Calu3 (cell line): ENCODE data around the gene NUDT7. TPM values are rescaled to one million over a fixed set of nuclear protein-coding genes. Genes with fewer than 3 reads are reported as not detected.

ENCODE experiments used
- BruUV-seq: library from RNA; stranded (reverse); fragments of 400-500 nt; replicated peaks from 2 replicates; lab custom pipeline; 2021; lab: Mats Ljungman, UMichigan
- CTCF ChIA-PET: fragments of 300-600 bp; sonication (Branson Sonifier 250); formaldehyde crosslinking; loops from one replicate; lab custom pipeline; 2022; ENCODE audit warnings: antibody characterized with exemption; lab: Charles Lee
- DNase-seq: peaks from one replicate; pipeline ENCODE4 v3.0.0; 2022
- H3K27ac Mint-ChIP-seq: one replicate; pipeline ENCODE4 v1.8.0; 2022; ENCODE audit warnings: mixed read lengths; ENCODE audit not compliant: unreplicated experiment
- H3K27me3 Mint-ChIP-seq: one replicate; pipeline ENCODE4 v1.8.0; 2022; ENCODE audit warnings: mixed read lengths; ENCODE audit not compliant: unreplicated experiment
- H3K36me3 Mint-ChIP-seq: one replicate; pipeline ENCODE4 v1.8.0; 2022; ENCODE audit warnings: mild to moderate bottlenecking, moderate library complexity, mixed read lengths; ENCODE audit not compliant: insufficient read depth, unreplicated experiment
- H3K4me1 Mint-ChIP-seq: one replicate; pipeline ENCODE4 v1.8.0; 2022; ENCODE audit warnings: mild to moderate bottlenecking, low read depth, mixed read lengths; ENCODE audit not compliant: unreplicated experiment
- H3K4me3 Mint-ChIP-seq: one replicate; pipeline ENCODE4 v1.8.0; 2022; ENCODE audit warnings: mild to moderate bottlenecking, low read depth, moderate library complexity, mixed read lengths; ENCODE audit not compliant: unreplicated experiment
- H3K9me3 Mint-ChIP-seq: one replicate; pipeline ENCODE4 v1.8.0; 2022; ENCODE audit warnings: low read depth, mixed read lengths; ENCODE audit not compliant: unreplicated experiment
- intact Hi-C: fragments of 100-400 bp; cut with micrococcal nuclease; formaldehyde crosslinking; loops from one replicate; pipeline ENCODE4 v1.10.0; 2022; ENCODE audit not compliant: unreplicated experiment
- total RNA-seq: library from RNA; stranded (reverse); gene quantifications from 2 replicates; pipeline ENCODE4 v1.2.3, GENCODE V29; 2022
- TF ChIP-seq, protein P1 (sequence below): fragments of 200-600 bp; IDR thresholded peaks from one replicate; pipeline ENCODE4 v1.8.0; 2022; ENCODE audit warnings: antibody characterized with exemption; ENCODE audit not compliant: unreplicated experiment

The NUDT7 gene
- total RNA-seq, 1 experiment from 2014 or later = 6.1 TPM

DNA sequence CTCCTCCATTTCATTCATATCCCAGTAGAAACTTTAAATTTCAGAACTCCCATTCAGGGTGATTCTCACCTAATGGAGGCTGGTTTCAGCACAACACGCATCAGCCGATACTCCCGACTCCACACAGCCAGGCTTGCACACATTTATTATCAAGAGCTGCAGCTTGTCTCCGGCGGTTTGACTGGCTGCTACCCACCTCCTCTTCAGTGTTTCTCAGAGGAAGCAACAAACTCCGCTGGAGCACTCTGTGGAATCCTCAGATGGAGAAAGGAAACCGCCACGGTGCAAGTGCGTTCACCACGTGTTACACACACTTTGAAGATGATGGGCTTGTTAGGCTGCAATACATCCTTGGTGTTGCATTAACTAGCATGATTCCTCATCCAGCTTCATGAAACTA is 39.7 kb upstream of the NUDT7 start:
- Mint-ChIP-seq H3K27ac (no peak overlapping the region), H3K9me3 (no peaks in the 10 kb centered on the region), H3K36me3 (no peaks in the 10 kb centered on the region), H3K4me3 (no peak overlapping the region), H3K4me1 (no peaks in the 10 kb centered on the region), H3K27me3 (peaks cover 59% of the 10 kb centered on the region)
- intact Hi-C loops = no loop called here
- BruUV-seq = no TSS peak
- CTCF ChIA-PET = no interaction called here
- TF ChIP-seq, protein P1, sequence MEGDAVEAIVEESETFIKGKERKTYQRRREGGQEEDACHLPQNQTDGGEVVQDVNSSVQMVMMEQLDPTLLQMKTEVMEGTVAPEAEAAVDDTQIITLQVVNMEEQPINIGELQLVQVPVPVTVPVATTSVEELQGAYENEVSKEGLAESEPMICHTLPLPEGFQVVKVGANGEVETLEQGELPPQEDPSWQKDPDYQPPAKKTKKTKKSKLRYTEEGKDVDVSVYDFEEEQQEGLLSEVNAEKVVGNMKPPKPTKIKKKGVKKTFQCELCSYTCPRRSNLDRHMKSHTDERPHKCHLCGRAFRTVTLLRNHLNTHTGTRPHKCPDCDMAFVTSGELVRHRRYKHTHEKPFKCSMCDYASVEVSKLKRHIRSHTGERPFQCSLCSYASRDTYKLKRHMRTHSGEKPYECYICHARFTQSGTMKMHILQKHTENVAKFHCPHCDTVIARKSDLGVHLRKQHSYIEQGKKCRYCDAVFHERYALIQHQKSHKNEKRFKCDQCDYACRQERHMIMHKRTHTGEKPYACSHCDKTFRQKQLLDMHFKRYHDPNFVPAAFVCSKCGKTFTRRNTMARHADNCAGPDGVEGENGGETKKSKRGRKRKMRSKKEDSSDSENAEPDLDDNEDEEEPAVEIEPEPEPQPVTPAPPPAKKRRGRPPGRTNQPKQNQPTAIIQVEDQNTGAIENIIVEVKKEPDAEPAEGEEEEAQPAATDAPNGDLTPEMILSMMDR = no peak
- DNase-seq = no peak

DNA sequence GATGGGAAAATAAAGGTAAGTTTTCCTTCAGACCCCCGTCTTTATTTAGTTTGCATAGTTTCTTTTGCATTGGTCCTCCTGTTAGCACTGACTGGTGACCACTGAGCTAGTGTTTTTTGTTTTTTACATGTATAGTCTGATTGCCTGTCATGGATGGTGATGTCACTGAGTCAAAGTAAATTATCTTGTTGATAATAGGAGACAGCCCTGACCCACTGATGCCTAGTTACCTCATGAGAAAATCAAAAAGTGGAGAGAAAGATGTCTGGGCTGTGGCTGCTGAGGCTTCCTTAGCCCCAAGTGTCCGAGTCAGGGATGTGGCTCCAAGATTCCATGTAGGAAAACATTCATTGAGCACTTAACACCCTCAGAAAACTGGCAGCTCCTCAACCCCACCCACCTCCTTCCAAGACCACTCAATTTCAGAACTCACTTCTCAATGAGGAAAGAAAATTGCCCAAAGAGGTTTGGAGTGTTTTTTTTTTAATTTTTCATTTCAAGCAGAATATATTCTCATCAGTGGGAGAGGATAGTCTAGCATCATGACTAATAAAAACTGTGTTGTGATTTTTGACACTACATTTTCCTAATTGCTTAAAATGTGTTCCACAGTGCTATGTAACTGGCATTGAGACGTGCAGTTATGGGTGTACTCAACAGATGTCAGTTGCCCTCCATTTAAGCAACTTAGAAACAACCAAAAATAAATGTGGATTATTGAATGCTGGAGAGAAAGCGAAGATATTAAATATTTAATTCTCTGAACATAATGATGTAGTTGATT is 38.7 kb upstream of the NUDT7 start:
- H3K4me1 Mint-ChIP-seq = no peaks in the 10 kb centered on the region
- intact Hi-C loops = no loop called here
- TF ChIP-seq, protein P1 = no peak
- no peak for DNase-seq
- no TSS peak for BruUV-seq
- H3K27ac Mint-ChIP-seq = no peak overlapping the region
- CTCF ChIA-PET = no interaction called here
- no peaks in the 10 kb centered on the region for H3K9me3 Mint-ChIP-seq
- H3K4me3 Mint-ChIP-seq = no peak overlapping the region
- peaks cover 65% of the 10 kb centered on the region for H3K27me3 Mint-ChIP-seq
- H3K36me3 Mint-ChIP-seq = no peaks in the 10 kb centered on the region

DNA sequence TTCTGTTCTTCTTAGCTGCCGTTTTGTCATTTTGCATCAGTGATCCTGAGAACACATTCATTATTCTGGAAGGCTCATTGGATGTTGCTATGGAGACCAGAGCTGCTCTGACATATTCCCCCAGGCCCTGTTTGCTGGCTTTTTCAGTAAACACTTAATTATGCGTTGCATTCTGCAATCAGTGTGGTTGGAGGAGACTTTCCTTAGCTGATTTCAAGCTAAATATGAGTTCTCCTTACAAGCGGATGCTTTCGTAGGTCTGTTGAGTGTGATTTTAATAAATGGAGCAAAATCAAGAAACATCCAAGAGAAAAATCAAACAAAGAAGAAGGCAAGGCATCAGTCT is 38.2 kb upstream of the NUDT7 start:
- no peak overlapping the region for H3K4me3 Mint-ChIP-seq
- no peaks in the 10 kb centered on the region for H3K9me3 Mint-ChIP-seq
- no peaks in the 10 kb centered on the region for H3K36me3 Mint-ChIP-seq
- TF ChIP-seq, protein P1 = no peak
- no TSS peak for BruUV-seq
- H3K27me3 Mint-ChIP-seq = peaks cover 70% of the 10 kb centered on the region
- H3K4me1 Mint-ChIP-seq = no peaks in the 10 kb centered on the region
- CTCF ChIA-PET = no interaction called here
- no peak for DNase-seq
- H3K27ac Mint-ChIP-seq = no peak overlapping the region
- intact Hi-C loops = no loop called here

DNA sequence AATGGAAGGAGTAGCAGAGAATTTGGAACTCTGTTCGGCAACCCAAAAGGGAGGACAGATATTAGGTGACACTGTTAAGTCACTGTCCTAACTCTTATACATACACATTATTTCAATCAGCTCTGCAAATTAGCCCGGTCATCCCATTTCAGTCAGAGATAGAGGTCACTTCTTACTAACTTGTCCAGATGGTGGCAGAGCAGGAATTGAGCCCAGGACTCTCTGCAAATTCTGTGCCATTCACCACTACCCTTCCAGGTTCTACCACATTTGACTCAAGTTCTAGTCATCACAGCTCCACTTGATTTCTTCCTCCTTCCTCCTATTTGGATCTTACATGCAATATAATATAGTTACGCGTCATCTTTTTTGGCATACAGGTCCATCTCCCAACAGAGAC is 35.9 kb upstream of the NUDT7 start:
- Mint-ChIP-seq H3K27ac (no peak overlapping the region), H3K4me1 (no peaks in the 10 kb centered on the region), H3K36me3 (no peaks in the 10 kb centered on the region), H3K9me3 (no peaks in the 10 kb centered on the region), H3K4me3 (no peak overlapping the region), H3K27me3 (peaks cover 90% of the 10 kb centered on the region)
- CTCF ChIA-PET = no interaction called here
- no TSS peak for BruUV-seq
- DNase-seq = no peak
- TF ChIP-seq, protein P1 = no peak
- intact Hi-C loops = no loop called here
